ENCODE results near the gene LAG3.

The LAG3 gene

DNA sequence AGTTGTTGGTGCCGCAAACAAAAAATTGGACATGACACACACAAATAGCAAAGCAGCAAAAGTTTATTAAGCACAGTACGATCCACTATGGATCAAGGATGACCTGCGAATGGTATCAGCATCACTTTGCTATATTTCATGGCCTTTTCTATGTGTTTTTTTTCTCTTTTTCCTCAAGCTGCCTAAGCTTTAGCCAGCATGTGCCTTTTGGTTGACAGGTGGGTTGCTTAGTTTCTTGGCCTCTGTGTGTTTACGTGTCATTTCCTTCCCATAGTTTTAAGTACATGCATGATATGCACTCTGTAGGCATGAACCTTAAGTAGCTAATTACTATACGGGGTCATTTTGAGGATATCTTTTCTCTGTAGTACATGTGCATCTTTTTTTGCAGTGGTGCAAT lies 26.8 kb downstream of the LAG3 start:
- Histone ChIP-seq H3K4me3 (no peak overlapping the region), H3K27me3 (ENCODE audit: low read depth) (no peaks in the 10 kb centered on the region), H3K36me3 (replicated peaks) (no peaks in the 10 kb centered on the region), H3K9me3 (no peaks in the 10 kb centered on the region; the same call in 1 of the 2 replicates), H3K4me1 (no peaks in the 10 kb centered on the region)
- no peak for DNase-seq (ENCODE audit: low spot score in 2 of 2)
- in situ Hi-C loops (cut with MboI; ENCODE audit: low sequenced_read_pairs), result no loop called here

DNA sequence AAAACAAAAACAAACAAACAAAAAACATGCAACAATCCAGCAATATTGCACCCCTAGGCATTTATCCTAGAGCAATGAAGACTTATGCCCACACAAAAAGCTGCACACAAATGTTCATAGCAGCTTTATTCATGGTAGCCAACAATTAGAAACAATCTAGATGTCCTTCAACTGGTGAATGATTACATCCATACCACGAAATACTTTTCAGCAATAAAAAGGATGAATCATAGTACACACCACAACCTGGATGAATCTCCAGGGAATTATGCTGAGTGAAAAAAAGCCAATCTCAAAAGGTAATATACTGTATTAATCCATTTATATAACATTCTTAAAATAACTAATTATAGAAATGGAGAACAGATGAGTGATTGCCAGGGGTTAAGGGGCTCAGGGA lies 34.9 kb downstream of the LAG3 start:
- in situ Hi-C loops (cut with MboI; ENCODE audit: low sequenced_read_pairs), result no loop called here
- Histone ChIP-seq H3K9me3 (no peaks in the 10 kb centered on the region; the same call in 1 of the 2 replicates), H3K4me1 (no peaks in the 10 kb centered on the region), H3K36me3 (replicated peaks) (no peaks in the 10 kb centered on the region), H3K27me3 (ENCODE audit: low read depth) (no peaks in the 10 kb centered on the region), H3K4me3 (no peak overlapping the region)
- no peak for DNase-seq (ENCODE audit: low spot score in 2 of 2)

DNA sequence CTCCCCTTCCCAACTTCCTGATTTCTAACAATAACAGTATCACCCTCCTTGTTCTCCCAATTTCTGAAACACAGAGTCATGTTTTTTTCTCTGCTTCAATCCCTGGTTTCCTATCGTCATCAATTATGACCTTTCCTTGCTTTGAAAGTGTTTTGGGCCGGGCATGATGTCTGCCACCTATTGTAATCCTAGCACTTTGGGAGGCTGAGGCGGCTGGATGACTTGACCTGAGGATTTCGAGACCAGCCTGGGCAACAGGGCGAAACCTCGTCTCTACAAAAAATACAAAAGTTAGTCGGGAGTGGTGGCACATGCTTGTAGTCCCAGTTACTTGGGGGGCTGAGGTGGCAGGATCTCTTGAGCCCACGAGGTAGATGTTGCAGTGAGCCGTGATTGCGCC lies 36.7 kb downstream of the LAG3 start:
- Histone ChIP-seq H3K9me3 (no peaks in the 10 kb centered on the region), H3K36me3 (replicated peaks) (no peaks in the 10 kb centered on the region), H3K4me3 (no peak overlapping the region), H3K4me1 (no peaks in the 10 kb centered on the region), H3K27me3 (ENCODE audit: low read depth) (peaks cover 4% of the 10 kb centered on the region; the same call in 1 of the 2 replicates)
- in situ Hi-C loops (cut with MboI; ENCODE audit: low sequenced_read_pairs), result no loop called here
- no peak for DNase-seq (ENCODE audit: low spot score in 2 of 2)

DNA sequence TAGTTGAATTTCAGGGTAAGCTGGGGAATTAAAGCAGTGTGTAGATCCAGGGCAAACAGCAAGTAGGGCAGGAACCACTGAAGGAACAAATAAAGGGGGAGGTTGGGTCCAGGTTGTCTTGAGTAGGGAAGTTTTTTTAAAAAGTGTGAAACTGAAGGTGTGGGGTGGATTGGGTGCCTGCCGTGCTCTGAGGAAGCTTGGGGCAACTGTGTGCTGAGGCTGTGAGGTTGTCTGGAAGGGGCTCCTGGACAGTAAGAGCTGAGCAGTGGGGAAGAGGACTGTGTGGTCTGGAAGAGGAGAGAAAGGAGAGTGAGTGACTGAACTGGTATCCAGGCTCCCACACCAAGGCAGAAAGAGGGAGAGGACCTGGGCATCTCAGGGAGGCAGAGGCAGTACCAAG lies 38.4 kb downstream of the LAG3 start:
- Histone ChIP-seq H3K4me1 (no peaks in the 10 kb centered on the region), H3K4me3 (no peak overlapping the region), H3K27me3 (ENCODE audit: low read depth) (peaks cover 4% of the 10 kb centered on the region; the same call in 1 of the 2 replicates), H3K9me3 (no peaks in the 10 kb centered on the region), H3K36me3 (replicated peaks) (no peaks in the 10 kb centered on the region)
- no peak for DNase-seq (ENCODE audit: low spot score in 2 of 2)
- in situ Hi-C loops (cut with MboI; ENCODE audit: low sequenced_read_pairs), result no loop called here

DNA sequence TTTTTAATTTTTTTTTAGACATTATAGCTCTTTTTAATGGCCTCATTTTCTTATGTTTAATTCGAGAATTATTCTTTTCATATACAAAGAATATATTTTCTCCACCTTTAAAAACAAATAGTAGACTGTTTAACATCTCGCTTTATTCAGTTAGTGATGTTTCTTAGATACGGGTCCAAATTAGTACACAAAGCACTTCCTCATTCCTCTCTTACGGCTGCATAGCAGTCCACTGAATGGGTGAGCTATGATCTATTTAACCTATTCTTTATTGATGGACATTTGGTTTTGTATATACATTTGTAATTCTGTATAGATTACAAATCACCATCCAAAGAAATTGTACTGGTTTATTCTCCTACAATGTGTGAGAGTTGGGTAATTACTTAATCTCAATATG lies 41.0 kb downstream of the LAG3 start:
- in situ Hi-C loops (cut with MboI; ENCODE audit: low sequenced_read_pairs), result no loop called here
- no peak for DNase-seq (ENCODE audit: low spot score in 2 of 2)
- Histone ChIP-seq H3K4me1 (no peaks in the 10 kb centered on the region), H3K9me3 (no peaks in the 10 kb centered on the region), H3K4me3 (no peak overlapping the region), H3K36me3 (replicated peaks) (no peaks in the 10 kb centered on the region), H3K27me3 (ENCODE audit: low read depth) (peaks cover 4% of the 10 kb centered on the region; the same call in 1 of the 2 replicates)

DNA sequence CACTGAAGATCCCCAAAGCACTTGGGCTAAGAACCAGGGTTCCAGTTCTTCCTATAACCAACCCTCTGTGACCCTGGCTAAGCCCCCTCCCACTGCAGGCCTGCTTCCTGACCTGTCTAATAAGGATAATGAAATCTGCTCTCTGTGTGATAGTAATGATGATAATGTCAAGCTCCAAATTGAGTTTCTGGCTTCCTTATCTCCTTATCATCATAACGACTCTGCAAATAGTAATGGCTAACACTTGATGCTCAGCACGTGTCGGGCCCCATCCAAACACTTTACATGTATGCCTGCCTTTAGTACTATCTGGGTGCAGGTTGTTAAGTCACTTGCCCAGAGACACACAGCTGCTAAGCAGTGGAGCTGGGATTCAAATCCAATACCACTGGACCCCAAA lies 44.3 kb downstream of the LAG3 start:
- no peak overlapping the region for H3K4me3 ChIP-seq
- no peaks in the 10 kb centered on the region for H3K9me3 ChIP-seq
- peaks cover 4% of the 10 kb centered on the region for H3K4me1 ChIP-seq
- no peaks in the 10 kb centered on the region for H3K36me3 ChIP-seq (replicated peaks)
- no peak for DNase-seq (ENCODE audit: low spot score in 2 of 2)
- in situ Hi-C loops (cut with MboI; ENCODE audit: low sequenced_read_pairs), result no loop called here
- peaks cover 4% of the 10 kb centered on the region; the same call in 1 of the 2 replicates for H3K27me3 ChIP-seq (ENCODE audit: low read depth)

DNA sequence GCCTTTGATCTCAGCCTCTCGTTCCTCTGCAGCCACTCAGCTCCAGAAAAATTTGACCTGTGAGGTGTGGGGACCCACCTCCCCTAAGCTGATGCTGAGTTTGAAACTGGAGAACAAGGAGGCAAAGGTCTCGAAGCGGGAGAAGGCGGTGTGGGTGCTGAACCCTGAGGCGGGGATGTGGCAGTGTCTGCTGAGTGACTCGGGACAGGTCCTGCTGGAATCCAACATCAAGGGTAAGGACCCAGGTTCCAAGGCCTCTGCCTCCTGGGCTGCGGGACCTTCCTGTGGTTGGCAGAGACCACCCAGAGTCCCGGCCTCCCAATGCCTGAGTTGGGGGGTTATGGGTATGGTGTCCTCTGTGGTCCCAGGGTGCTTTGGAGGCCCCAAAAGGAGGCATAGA lies 44.8 kb downstream of the LAG3 start:
- Histone ChIP-seq H3K4me1 (peaks cover 8% of the 10 kb centered on the region), H3K27me3 (ENCODE audit: low read depth) (peaks cover 4% of the 10 kb centered on the region; the same call in 1 of the 2 replicates), H3K9me3 (no peaks in the 10 kb centered on the region), H3K4me3 (no peak overlapping the region), H3K36me3 (replicated peaks) (no peaks in the 10 kb centered on the region)
- no peak for DNase-seq (ENCODE audit: low spot score in 2 of 2)
- in situ Hi-C loops (cut with MboI; ENCODE audit: low sequenced_read_pairs), result no loop called here

DNA sequence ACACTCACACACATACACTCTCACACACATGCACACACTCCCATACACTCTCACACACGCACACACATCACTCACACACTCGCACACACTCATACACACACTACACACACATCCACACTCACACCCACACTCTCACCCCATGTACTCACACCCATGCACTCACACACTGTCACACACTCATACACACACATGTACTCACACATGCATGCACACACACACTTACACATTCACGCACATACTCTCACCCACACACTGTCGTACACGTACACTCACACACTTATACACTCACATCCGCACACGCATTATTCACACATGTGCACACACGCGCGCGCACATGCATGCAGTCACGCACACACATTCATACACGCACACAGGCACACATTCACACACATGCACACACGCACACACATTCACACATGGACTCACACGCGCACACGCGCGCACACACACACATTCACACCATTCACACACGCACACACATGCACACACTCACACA lies 45.4 kb downstream of the LAG3 start:
- no peak for DNase-seq (ENCODE audit: low spot score in 2 of 2)
- Histone ChIP-seq H3K4me1 (peaks cover 9% of the 10 kb centered on the region), H3K36me3 (replicated peaks) (no peaks in the 10 kb centered on the region), H3K4me3 (no peak overlapping the region), H3K27me3 (ENCODE audit: low read depth) (peaks cover 4% of the 10 kb centered on the region; the same call in 1 of the 2 replicates), H3K9me3 (no peaks in the 10 kb centered on the region)
- in situ Hi-C loops (cut with MboI; ENCODE audit: low sequenced_read_pairs), result no loop called here

DNA sequence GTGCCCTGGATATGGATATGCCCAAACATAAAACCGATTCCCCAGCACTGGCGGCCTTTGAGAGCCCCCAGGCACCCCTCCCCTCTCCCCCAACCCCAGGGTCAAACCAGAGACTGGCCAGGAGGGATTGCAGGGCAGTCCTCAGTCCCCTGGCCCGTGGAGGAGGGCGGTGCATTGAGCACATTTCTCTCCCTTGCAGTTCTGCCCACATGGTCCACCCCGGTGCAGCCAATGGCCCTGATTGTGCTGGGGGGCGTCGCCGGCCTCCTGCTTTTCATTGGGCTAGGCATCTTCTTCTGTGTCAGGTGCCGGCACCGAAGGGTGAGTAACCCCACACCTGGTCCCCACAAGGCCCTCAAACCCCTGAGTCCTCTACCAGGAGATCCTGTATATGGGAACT lies 45.9 kb downstream of the LAG3 start:
- Histone ChIP-seq H3K36me3 (replicated peaks) (no peaks in the 10 kb centered on the region), H3K27me3 (ENCODE audit: low read depth) (peaks cover 4% of the 10 kb centered on the region; the same call in 1 of the 2 replicates), H3K4me1 (peaks cover 11% of the 10 kb centered on the region), H3K9me3 (no peaks in the 10 kb centered on the region), H3K4me3 (no peak overlapping the region)
- no peak for DNase-seq (ENCODE audit: low spot score in 2 of 2)
- in situ Hi-C loops (cut with MboI; ENCODE audit: low sequenced_read_pairs), result no loop called here

DNA sequence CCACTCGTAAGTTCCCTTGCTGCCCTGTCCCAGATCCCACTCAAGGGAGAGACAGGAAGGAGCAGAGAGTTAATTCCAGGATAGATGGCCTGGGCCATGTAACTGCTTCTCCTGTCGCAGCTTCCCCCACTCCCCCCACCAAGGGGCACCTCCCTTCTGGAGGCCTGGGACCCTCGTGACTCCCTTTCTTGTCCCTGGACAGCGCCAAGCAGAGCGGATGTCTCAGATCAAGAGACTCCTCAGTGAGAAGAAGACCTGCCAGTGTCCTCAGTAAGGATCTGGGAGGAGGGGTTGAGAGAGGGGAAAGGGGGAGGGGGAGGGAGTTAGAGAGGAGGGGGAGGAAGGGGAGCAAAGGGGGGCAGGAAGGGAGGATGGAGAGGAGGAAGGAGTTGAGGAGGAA lies 46.3 kb downstream of the LAG3 start:
- no peaks in the 10 kb centered on the region for H3K36me3 ChIP-seq (replicated peaks)
- no peaks in the 10 kb centered on the region for H3K9me3 ChIP-seq
- DNase-seq (ENCODE audit: low spot score in 2 of 2), result no peak
- H3K4me1 ChIP-seq, result peaks cover 12% of the 10 kb centered on the region
- peaks cover 4% of the 10 kb centered on the region; the same call in 1 of the 2 replicates for H3K27me3 ChIP-seq (ENCODE audit: low read depth)
- H3K4me3 ChIP-seq, result no peak overlapping the region
- in situ Hi-C loops (cut with MboI; ENCODE audit: low sequenced_read_pairs), result no loop called here

DNA sequence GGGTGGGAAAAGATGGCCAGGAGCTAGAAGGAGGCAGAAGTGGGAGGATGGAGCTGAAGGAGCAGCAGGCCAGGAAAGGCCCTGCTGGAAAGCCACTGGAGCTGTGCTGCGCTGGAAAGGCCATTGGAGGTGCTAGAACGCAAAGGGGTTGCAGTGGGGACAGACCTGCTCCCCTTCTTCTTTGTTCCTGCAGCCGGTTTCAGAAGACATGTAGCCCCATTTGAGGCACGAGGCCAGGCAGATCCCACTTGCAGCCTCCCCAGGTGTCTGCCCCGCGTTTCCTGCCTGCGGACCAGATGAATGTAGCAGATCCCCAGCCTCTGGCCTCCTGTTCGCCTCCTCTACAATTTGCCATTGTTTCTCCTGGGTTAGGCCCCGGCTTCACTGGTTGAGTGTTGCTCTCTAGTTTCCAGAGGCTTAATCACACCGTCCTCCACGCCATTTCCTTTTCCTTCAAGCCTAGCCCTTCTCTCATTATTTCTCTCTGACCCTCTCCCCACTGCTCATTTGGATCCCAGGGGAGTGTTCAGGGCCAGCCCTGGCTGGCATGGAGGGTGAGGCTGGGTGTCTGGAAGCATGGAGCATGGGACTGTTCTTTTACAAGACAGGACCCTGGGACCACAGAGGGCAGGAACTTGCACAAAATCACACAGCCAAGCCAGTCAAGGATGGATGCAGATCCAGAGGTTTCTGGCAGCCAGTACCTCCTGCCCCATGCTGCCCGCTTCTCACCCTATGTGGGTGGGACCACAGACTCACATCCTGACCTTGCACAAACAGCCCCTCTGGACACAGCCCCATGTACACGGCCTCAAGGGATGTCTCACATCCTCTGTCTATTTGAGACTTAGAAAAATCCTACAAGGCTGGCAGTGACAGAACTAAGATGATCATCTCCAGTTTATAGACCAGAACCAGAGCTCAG lies 47.0 kb downstream of the LAG3 start:
- Histone ChIP-seq H3K4me1 (peaks cover 12% of the 10 kb centered on the region), H3K27me3 (ENCODE audit: low read depth) (no peaks in the 10 kb centered on the region; the same call in 1 of the 2 replicates), H3K9me3 (no peaks in the 10 kb centered on the region), H3K4me3 (no peak overlapping the region), H3K36me3 (replicated peaks) (no peaks in the 10 kb centered on the region)
- no peak for DNase-seq (ENCODE audit: low spot score in 2 of 2)
- in situ Hi-C loops (cut with MboI; ENCODE audit: low sequenced_read_pairs), result no loop called here

DNA sequence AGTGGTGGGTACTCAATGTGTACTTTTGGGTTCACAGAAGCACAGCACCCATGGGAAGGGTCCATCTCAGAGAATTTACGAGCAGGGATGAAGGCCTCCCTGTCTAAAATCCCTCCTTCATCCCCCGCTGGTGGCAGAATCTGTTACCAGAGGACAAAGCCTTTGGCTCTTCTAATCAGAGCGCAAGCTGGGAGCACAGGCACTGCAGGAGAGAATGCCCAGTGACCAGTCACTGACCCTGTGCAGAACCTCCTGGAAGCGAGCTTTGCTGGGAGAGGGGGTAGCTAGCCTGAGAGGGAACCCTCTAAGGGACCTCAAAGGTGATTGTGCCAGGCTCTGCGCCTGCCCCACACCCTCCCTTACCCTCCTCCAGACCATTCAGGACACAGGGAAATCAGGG lies 47.8 kb downstream of the LAG3 start:
- no peak for DNase-seq (ENCODE audit: low spot score in 2 of 2)
- Histone ChIP-seq H3K36me3 (replicated peaks) (no peaks in the 10 kb centered on the region), H3K9me3 (no peaks in the 10 kb centered on the region), H3K4me3 (no peak overlapping the region), H3K27me3 (ENCODE audit: low read depth) (no peaks in the 10 kb centered on the region), H3K4me1 (peaks cover 12% of the 10 kb centered on the region)
- in situ Hi-C loops (cut with MboI; ENCODE audit: low sequenced_read_pairs), result no loop called here

DNA sequence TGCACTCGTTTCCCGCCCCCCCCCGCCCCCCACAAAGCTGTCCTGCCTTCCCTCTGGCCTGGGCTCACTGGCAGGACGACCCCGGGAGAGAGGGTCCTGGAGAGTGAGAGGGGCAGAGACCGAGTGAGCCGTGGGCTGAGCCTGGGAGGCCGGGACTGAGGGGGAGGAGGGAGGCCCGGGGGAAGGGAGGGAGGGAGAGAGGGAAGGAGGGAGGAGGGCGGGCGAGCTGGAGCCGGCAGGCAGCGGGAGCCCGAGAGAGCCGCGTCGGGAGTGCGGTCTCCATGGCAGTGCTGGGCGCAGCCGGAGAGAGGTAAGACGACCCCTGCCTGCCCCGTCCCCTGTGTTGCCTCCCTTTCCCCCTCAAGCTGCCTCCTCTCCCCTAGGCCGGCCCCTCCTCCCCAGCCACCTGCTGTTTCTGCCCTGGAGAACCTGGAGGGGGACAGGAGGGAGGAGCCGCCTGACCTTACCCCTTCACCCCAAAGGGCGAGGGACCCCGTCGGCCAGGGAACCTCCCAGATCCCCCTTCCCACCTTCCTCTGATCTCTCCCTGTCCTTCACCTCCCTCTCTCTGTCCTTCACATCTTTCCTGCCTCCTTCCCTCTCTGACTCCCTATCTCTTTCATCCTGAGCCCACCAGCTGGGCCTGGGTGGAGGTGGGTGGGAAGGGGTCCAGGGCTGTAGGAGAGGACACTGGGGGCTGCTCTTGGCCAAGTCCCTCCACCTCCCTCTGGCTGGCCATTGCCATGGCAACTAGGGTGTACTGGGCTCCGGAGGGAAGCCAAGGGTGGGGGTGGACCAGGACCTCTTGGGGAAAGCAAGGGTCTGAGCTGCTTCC lies 49.5 kb downstream of the LAG3 start, which contains the start of gene GPR162:
TSS of gene GPR162 (plus strand) at position 231 of the 835 bp plus-strand sequence. CDS start 2,078 bp downstream, outside the sequence.
- peak; percentile 50 to 85 for DNase-seq (ENCODE audit: low spot score in 2 of 2)
- Histone ChIP-seq H3K4me3 (peak within 1 kb of the TSS; percentile 33), H3K36me3 (replicated peaks) (no peaks in the 10 kb centered on the region), H3K9me3 (no peaks in the 10 kb centered on the region), H3K27me3 (ENCODE audit: low read depth) (no peaks in the 10 kb centered on the region), H3K4me1 (peaks cover 12% of the 10 kb centered on the region)
- in situ Hi-C loops (cut with MboI; ENCODE audit: low sequenced_read_pairs), result no loop called here
